ENCODE results near the gene DPYSL4. TPM values are rescaled to one million over a fixed set of nuclear protein-coding genes. Genes with fewer than 3 reads are reported as not detected.
A peak's percentile ranks its signal among the peaks of the same experiment; 100 is the strongest.

Gene DPYSL4
- total RNA-seq, 3 donors from 2014 or later (not counting 1 experiment from before 2014, with no cell fraction given): 0.40 to 1.3 (median 1.0) TPM

- peaks cover 4% of the 10 kb centered on the region for H3K9me3 ChIP-seq (ENCODE audit: control insufficient read depth, insufficient read depth, low read length)
- peaks cover 0 to 12% of the 10 kb centered on the region in 2 donors for H3K4me1 Mint-ChIP-seq
- H3K27me3 ChIP-seq (ENCODE audit: control insufficient read depth, insufficient read depth, low read length): peaks cover 20% of the 10 kb centered on the region
- no peak for ATAC-seq
- no peaks in the 10 kb centered on the region for H3K36me3 ChIP-seq (ENCODE audit: control insufficient read depth, insufficient read depth, low read length)
- no peak for TF ChIP-seq CTCF (IDR thresholded peaks at IDR 0.05)
- H3K4me1 ChIP-seq (ENCODE audit: control insufficient read depth, insufficient read depth, low read length): peaks cover 4% of the 10 kb centered on the region
- peak in 1 of 2 donors; percentile 11 for DNase-seq
- H3K27ac Mint-ChIP-seq: peak overlapping the region; percentile 59 to 81
- H3K4me3 ChIP-seq (ENCODE audit: low read length): no peak overlapping the region
- intact Hi-C loops (cut with micrococcal nuclease): no loop called here
- 92% methylated on average over 5 of the region's 5 CpGs for WGBS (ENCODE audit: insufficient coverage)
- no peaks in the 10 kb centered on the region for H3K36me3 Mint-ChIP-seq
- H3K27ac ChIP-seq (ENCODE audit: low read length): no peak overlapping the region
- peaks cover 21 to 28% of the 10 kb centered on the region in 2 donors for H3K27me3 Mint-ChIP-seq (ENCODE audit: low read depth in 2 of 2)
- H3K4me3 Mint-ChIP-seq: peak overlapping the region; percentile 15
- H3K9me3 Mint-ChIP-seq: no peaks in the 10 kb centered on the region
These were observed 13.6 kb upstream of the DPYSL4 start for GRCh38 chr10:132173185-132173584.

DNA sequence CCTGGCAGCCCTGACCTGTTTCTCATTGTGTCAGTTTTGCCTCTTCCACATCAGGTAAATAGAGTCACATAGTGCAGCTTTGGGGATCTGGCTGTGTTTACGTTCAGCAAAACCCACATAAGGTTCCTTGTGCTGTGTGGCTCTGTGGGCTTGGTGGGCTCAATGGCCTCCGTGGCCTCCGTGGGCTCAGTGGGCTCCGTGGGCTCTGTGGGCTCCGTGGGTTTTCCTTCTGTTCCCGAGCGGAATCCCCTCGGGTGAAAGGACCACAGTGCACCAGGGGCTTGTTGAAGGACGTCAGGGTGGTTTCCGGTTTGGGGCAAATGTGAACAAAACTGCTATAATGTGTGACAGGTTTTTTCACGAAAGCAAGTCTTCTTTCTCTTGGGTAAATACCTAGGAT lies 12.5 kb upstream of the DPYSL4 start:
- no peak for TF ChIP-seq CTCF (IDR thresholded peaks at IDR 0.05)
- Mint-ChIP-seq H3K27me3 (ENCODE audit: low read depth in 2 of 2) (peaks cover 24 to 31% of the 10 kb centered on the region in 2 donors), H3K36me3 (no peaks in the 10 kb centered on the region), H3K9me3 (no peaks in the 10 kb centered on the region), H3K4me3 (no peak overlapping the region), H3K27ac (peak overlapping the region; percentile 59 to 81), H3K4me1 (peaks cover 0 to 12% of the 10 kb centered on the region in 2 donors)
- intact Hi-C loops (cut with micrococcal nuclease): no loop called here
- Histone ChIP-seq H3K27me3 (ENCODE audit: control insufficient read depth, insufficient read depth, low read length) (peaks cover 20% of the 10 kb centered on the region), H3K27ac (ENCODE audit: low read length) (no peak overlapping the region), H3K4me1 (ENCODE audit: control insufficient read depth, insufficient read depth, low read length) (peaks cover 4% of the 10 kb centered on the region), H3K9me3 (ENCODE audit: control insufficient read depth, insufficient read depth, low read length) (peaks cover 4% of the 10 kb centered on the region), H3K36me3 (ENCODE audit: control insufficient read depth, insufficient read depth, low read length) (no peaks in the 10 kb centered on the region), H3K4me3 (ENCODE audit: low read length) (no peak overlapping the region)
- DNase-seq: no peak
- WGBS (ENCODE audit: insufficient coverage): 84% methylated on average over 11 of the region's 11 CpGs
- no peak for ATAC-seq

DNA sequence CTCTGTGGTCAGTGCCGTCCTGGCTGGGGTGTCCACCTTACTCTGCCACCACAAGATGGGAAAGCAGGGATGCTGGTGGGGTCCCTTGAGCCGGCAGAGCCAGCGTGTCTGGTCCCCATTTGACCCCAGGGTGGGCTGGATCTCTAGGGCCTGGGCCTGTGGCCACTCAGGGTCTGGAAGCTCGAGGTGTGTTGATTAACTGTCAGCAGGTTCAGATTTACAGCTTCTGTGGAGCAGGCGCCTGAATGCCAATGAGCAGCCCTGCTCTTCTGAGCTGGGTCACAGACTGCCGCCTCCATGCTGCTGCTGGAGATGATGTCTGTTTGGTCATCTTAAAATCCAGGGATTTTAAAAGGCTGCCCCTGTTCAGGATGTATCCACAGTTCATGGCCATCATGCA lies 11.3 kb upstream of the DPYSL4 start:
- WGBS (ENCODE audit: insufficient coverage): 46% methylated on average over 6 of the region's 6 CpGs
- DNase-seq: no peak
- Mint-ChIP-seq H3K27ac (no peak overlapping the region), H3K36me3 (no peaks in the 10 kb centered on the region), H3K9me3 (no peaks in the 10 kb centered on the region), H3K4me3 (no peak overlapping the region), H3K4me1 (peaks cover 0 to 12% of the 10 kb centered on the region in 2 donors), H3K27me3 (ENCODE audit: low read depth in 2 of 2) (peaks cover 25 to 31% of the 10 kb centered on the region in 2 donors)
- TF ChIP-seq CTCF (IDR thresholded peaks at IDR 0.05): no peak
- no peak overlapping the region for H3K4me3 ChIP-seq (ENCODE audit: low read length)
- peaks cover 4% of the 10 kb centered on the region for H3K9me3 ChIP-seq (ENCODE audit: control insufficient read depth, insufficient read depth, low read length)
- intact Hi-C loops (cut with micrococcal nuclease): no loop called here
- H3K27me3 ChIP-seq (ENCODE audit: control insufficient read depth, insufficient read depth, low read length): peaks cover 22% of the 10 kb centered on the region
- no peak overlapping the region for H3K27ac ChIP-seq (ENCODE audit: low read length)
- H3K4me1 ChIP-seq (ENCODE audit: control insufficient read depth, insufficient read depth, low read length): peaks cover 4% of the 10 kb centered on the region
- ATAC-seq: no peak
- H3K36me3 ChIP-seq (ENCODE audit: control insufficient read depth, insufficient read depth, low read length): no peaks in the 10 kb centered on the region

- peaks cover 4% of the 10 kb centered on the region for H3K4me1 ChIP-seq (ENCODE audit: control insufficient read depth, insufficient read depth, low read length)
- no peak overlapping the region for H3K4me3 ChIP-seq (ENCODE audit: low read length)
- Mint-ChIP-seq H3K27me3 (ENCODE audit: low read depth in 2 of 2) (peaks cover 25 to 31% of the 10 kb centered on the region in 2 donors), H3K4me1 (peaks cover 0 to 12% of the 10 kb centered on the region in 2 donors), H3K27ac (no peak overlapping the region), H3K4me3 (no peak overlapping the region), H3K36me3 (no peaks in the 10 kb centered on the region), H3K9me3 (no peaks in the 10 kb centered on the region)
- peak in 2 of 3 donors; percentile 32 to 46 for ATAC-seq
- intact Hi-C loops (cut with micrococcal nuclease): no loop called here
- no peaks in the 10 kb centered on the region for H3K36me3 ChIP-seq (ENCODE audit: control insufficient read depth, insufficient read depth, low read length)
- H3K27me3 ChIP-seq (ENCODE audit: control insufficient read depth, insufficient read depth, low read length): peaks cover 22% of the 10 kb centered on the region
- WGBS (ENCODE audit: insufficient coverage): 16% methylated on average over 16 of the region's 16 CpGs
- peaks cover 4% of the 10 kb centered on the region for H3K9me3 ChIP-seq (ENCODE audit: control insufficient read depth, insufficient read depth, low read length)
- no peak for DNase-seq
- H3K27ac ChIP-seq (ENCODE audit: low read length): no peak overlapping the region
- TF ChIP-seq CTCF (IDR thresholded peaks at IDR 0.05): no peak
These were observed 10.7 kb upstream of the DPYSL4 start for GRCh38 chr10:132175907-132176581.

All from natural killer cell (primary cell).